GM12891 (cell line): ENCODE measurements around the gene EPB41.

Experiments used
- POLR2A ChIP-seq: IDR thresholded peaks from 2 replicates; pipeline ENCODE4 v1.6.1; 2011; ENCODE audit warnings: low read depth, low read length, control low read depth
- POLR2AphosphoS5 ChIP-seq: IDR thresholded peaks from 2 replicates; pipeline ENCODE4 v1.6.1; 2011; ENCODE audit warnings: low read depth, low read length, control low read depth
- POU2F2 ChIP-seq: IDR thresholded peaks from 2 replicates; pipeline ENCODE4 v1.6.1; 2011; ENCODE audit warnings: low read depth, mild to moderate bottlenecking, control low read depth, low read length, moderate library complexity
- TAF1 ChIP-seq: IDR thresholded peaks from 2 replicates; pipeline ENCODE4 v1.6.1; 2011; ENCODE audit warnings: low read depth, low read length, control low read depth

DNA sequence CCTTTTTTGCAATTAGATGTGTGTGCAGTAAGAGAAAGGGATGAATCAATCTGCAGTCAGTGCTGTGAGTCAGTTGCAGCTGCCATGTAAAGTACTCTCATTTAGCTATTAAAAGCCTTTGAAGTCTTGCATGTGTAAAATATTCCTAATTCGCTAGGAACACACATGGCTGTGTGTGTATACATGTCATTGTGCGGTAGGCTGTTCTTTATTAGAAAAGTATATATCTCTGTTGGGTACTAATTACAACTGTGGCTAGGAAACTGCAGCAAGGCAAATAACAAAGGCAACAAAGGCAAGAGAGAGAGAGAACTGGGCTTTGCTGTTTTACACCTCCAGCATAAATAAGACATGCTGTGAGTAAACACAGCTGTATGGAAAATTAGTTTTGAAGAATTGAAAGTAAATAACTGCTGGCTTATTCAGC, 41.7 kb downstream of the EPB41 start:
- TF ChIP-seq POLR2A (no peak), TAF1 (no peak), POLR2AphosphoS5 (no peak), POU2F2 (no peak)
